Measurements from ENCODE around the gene FAM83F. TPM values are rescaled to one million over a fixed set of nuclear protein-coding genes. Genes with fewer than 3 reads are reported as not detected.

The FAM83F gene
- total RNA-seq, 2 experiments from 2014 or later = not detected

- Histone ChIP-seq H3K4me1 (ENCODE audit: insufficient read depth, low read length, poor library complexity, severe bottlenecking) (peaks cover 8% of the 10 kb centered on the region), H3K79me2 (ENCODE audit: insufficient read depth, low read depth, low read length) (no peaks in the 10 kb centered on the region), H3K36me3 (ENCODE audit: insufficient read depth, low read length) (no peaks in the 10 kb centered on the region), H3K27ac (ENCODE audit: low read depth, low read length, poor library complexity, severe bottlenecking) (no peak overlapping the region), H3K4me3 (ENCODE audit: low read depth, low read length, poor library complexity, severe bottlenecking) (no peak overlapping the region), H3K9me2 (ENCODE audit: insufficient read depth, low read length) (no peaks in the 10 kb centered on the region), H3K4me2 (ENCODE audit: low read length) (no peak overlapping the region), H2AFZ (ENCODE audit: low read length) (no peak overlapping the region), H4K20me1 (ENCODE audit: insufficient read depth, low read length) (no peaks in the 10 kb centered on the region), H3K9me3 (ENCODE audit: low read length) (no peaks in the 10 kb centered on the region)
- no TSS peak for BruUV-seq (replicated peaks)
- CTCF ChIA-PET (ENCODE audit: unreplicated experiment) = no interaction called here
- intact Hi-C loops (cut with micrococcal nuclease; ENCODE audit: unreplicated experiment) = loop anchor here (5.0 to 10.0 kb wide), 2 partner anchors 89 to 396 kb away; no protein-coding TSS in a partner anchor
- TF ChIP-seq CTCF (conservative IDR thresholded peaks at IDR 0.05; ENCODE audit: low read length) (no peak), EZH2phosphoT487 (IDR thresholded peaks at IDR 0.05; ENCODE audit: borderline replicate concordance, low read depth, low read length) (no peak)
- no peak for DNase-seq (ENCODE audit: low spot score)
- POLR2A ChIA-PET = no interaction called here
These were observed 26.2 kb downstream of the FAM83F start for GRCh38 chr22:40020956-40021355.

GRCh38 chr22:40021401-40022000 lies 26.7 kb downstream of the FAM83F start:
- no TSS peak for BruUV-seq (replicated peaks)
- CTCF ChIA-PET (ENCODE audit: unreplicated experiment) = no interaction called here
- no peak for DNase-seq (ENCODE audit: low spot score)

More at GRCh38 chr22:40021401-40022000, 26.7 kb downstream of the FAM83F start:
- TF ChIP-seq EZH2phosphoT487 (IDR thresholded peaks at IDR 0.05; ENCODE audit: borderline replicate concordance, low read depth, low read length) (no peak), CTCF (conservative IDR thresholded peaks at IDR 0.05; ENCODE audit: low read length) (no peak)
- no peak overlapping the region for H3K4me2 ChIP-seq (ENCODE audit: low read length)
- no peak overlapping the region for H3K27ac ChIP-seq (ENCODE audit: low read depth, low read length, poor library complexity, severe bottlenecking)
- intact Hi-C loops (cut with micrococcal nuclease; ENCODE audit: unreplicated experiment) = loop anchor here (5.0 to 10.0 kb wide), 2 partner anchors 89 to 397 kb away; no protein-coding TSS in a partner anchor
- H3K9me3 ChIP-seq (ENCODE audit: low read length) = no peaks in the 10 kb centered on the region
- H3K4me1 ChIP-seq (ENCODE audit: insufficient read depth, low read length, poor library complexity, severe bottlenecking) = peaks cover 8% of the 10 kb centered on the region
- no peak overlapping the region for H3K4me3 ChIP-seq (ENCODE audit: low read depth, low read length, poor library complexity, severe bottlenecking)
- no peak overlapping the region for H2AFZ ChIP-seq (ENCODE audit: low read length)
- POLR2A ChIA-PET = no interaction called here
- H4K20me1 ChIP-seq (ENCODE audit: insufficient read depth, low read length) = no peaks in the 10 kb centered on the region
- H3K79me2 ChIP-seq (ENCODE audit: insufficient read depth, low read depth, low read length) = no peaks in the 10 kb centered on the region
- H3K36me3 ChIP-seq (ENCODE audit: insufficient read depth, low read length) = no peaks in the 10 kb centered on the region
- H3K9me2 ChIP-seq (ENCODE audit: insufficient read depth, low read length) = no peaks in the 10 kb centered on the region

Measured in OCI-LY7 (cell line).